22Rv1 (cell line): ENCODE results near the gene IPCEF1.

Source experiments
- ZFX ChIP-seq: fragments of 450-650 bp; IDR thresholded peaks from 2 replicates; pipeline ENCODE4 v1.6.1; 2017; ENCODE audit warnings: antibody characterized with exemption, borderline replicate concordance
- TF ChIP-seq, protein P1 (sequence below): fragments of 450-650 bp; IDR thresholded peaks from 2 replicates; pipeline ENCODE4 v1.5.1; 2017; ENCODE audit warnings: mild to moderate bottlenecking

DNA sequence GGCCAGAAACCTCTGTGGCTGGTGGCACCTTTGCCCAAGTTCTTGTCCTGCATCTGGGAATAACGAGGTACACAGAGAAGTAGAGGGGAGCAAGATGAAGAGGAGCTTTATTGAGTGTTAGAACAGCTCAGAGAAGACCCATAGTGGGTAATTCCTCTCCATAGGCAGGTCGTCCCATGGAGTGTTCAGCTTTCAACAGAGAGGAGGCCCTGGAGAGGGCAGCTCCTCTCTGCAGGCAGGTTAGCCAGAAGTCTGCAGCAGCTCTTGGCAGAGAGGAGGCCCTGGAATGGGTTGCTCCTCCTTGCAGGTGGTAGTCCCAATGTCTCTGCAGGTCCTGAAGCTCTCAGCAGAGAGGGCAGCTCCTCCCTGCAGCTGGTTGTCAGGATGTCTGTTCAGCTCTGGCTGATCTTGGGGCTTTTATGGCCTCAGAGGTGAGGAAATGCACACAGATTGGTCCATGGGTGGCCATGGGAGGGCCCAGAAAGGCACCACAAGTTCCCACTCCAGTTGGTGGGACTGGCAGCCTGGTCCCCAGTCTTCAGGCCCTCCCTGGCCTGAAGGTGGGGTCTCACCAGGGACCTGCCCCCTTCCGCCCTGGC lies 89.0 kb downstream of the IPCEF1 start:
- TF ChIP-seq, protein P1, sequence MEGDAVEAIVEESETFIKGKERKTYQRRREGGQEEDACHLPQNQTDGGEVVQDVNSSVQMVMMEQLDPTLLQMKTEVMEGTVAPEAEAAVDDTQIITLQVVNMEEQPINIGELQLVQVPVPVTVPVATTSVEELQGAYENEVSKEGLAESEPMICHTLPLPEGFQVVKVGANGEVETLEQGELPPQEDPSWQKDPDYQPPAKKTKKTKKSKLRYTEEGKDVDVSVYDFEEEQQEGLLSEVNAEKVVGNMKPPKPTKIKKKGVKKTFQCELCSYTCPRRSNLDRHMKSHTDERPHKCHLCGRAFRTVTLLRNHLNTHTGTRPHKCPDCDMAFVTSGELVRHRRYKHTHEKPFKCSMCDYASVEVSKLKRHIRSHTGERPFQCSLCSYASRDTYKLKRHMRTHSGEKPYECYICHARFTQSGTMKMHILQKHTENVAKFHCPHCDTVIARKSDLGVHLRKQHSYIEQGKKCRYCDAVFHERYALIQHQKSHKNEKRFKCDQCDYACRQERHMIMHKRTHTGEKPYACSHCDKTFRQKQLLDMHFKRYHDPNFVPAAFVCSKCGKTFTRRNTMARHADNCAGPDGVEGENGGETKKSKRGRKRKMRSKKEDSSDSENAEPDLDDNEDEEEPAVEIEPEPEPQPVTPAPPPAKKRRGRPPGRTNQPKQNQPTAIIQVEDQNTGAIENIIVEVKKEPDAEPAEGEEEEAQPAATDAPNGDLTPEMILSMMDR: no peak
- no peak for TF ChIP-seq ZFX
